WTC11 (cell line): ENCODE results near the gene MYH11.

ENCODE experiments used
- TF ChIP-seq, protein P1 (sequence below): fragments of 200-600 bp; IDR thresholded peaks from 2 replicates; pipeline ENCODE4 v1.8.0; 2022; ENCODE audit warnings: antibody characterized with exemption
- TF ChIP-seq, protein P2 (sequence below): sonication (generic); formaldehyde crosslinking; IDR thresholded peaks from 2 replicates; pipeline ENCODE4 v1.8.1; 2022; ENCODE audit warnings: low read depth, missing genetic modification reagents, borderline replicate concordance

DNA sequence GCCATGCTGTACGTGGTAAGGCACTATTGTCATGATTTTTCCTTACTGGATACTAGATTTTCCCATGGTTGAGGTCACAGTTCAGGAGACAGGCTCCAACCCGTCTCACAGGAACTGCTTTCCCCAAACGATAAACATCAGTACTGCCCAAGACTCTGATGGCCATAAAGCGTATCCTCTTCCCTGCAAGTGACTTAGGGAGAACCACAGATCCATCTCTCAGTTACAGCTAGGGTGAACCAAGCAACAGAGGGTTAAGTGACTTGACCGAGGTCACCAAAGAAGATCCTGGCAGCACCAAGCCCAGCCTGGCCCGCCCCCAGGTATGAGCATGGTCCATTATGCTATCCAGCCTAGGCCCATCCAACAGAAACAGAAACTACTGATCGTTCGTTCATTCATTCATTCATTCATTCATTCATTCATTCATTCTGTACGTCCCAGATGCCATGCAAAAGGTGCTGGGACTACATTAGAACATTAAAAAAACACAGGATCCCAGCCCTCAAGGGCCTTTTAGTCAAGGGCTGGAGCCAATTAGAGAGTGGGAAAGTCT lies 31.0 kb downstream of the MYH11 start:
- TF ChIP-seq, protein P1, sequence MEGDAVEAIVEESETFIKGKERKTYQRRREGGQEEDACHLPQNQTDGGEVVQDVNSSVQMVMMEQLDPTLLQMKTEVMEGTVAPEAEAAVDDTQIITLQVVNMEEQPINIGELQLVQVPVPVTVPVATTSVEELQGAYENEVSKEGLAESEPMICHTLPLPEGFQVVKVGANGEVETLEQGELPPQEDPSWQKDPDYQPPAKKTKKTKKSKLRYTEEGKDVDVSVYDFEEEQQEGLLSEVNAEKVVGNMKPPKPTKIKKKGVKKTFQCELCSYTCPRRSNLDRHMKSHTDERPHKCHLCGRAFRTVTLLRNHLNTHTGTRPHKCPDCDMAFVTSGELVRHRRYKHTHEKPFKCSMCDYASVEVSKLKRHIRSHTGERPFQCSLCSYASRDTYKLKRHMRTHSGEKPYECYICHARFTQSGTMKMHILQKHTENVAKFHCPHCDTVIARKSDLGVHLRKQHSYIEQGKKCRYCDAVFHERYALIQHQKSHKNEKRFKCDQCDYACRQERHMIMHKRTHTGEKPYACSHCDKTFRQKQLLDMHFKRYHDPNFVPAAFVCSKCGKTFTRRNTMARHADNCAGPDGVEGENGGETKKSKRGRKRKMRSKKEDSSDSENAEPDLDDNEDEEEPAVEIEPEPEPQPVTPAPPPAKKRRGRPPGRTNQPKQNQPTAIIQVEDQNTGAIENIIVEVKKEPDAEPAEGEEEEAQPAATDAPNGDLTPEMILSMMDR = no peak
- TF ChIP-seq, protein P2, sequence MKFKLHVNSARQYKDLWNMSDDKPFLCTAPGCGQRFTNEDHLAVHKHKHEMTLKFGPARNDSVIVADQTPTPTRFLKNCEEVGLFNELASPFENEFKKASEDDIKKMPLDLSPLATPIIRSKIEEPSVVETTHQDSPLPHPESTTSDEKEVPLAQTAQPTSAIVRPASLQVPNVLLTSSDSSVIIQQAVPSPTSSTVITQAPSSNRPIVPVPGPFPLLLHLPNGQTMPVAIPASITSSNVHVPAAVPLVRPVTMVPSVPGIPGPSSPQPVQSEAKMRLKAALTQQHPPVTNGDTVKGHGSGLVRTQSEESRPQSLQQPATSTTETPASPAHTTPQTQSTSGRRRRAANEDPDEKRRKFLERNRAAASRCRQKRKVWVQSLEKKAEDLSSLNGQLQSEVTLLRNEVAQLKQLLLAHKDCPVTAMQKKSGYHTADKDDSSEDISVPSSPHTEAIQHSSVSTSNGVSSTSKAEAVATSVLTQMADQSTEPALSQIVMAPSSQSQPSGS (CRISPR knock-in tag) = no peak
